HL-60 (cell line): Measurements from ENCODE around the gene ASTN2.

Source experiments
- DNase-seq, 2 experiments: peaks; one replicate each; pipeline ENCODE4 v3.0.0-alpha.2; 2010 to 2020; ENCODE audit warnings: low read depth in 1 of 2, low spot score in 1 of 2
- H3K27ac ChIP-seq: fragments of 250-450 bp; sonication (Bioruptor Pico); replicated peaks from 2 replicates; pipeline ENCODE4 v1.5.1; 2020; ENCODE audit warnings: mild to moderate bottlenecking, moderate library complexity
- H3K27me3 ChIP-seq: fragments of 250-450 bp; sonication (Bioruptor Pico); 2 replicates; pipeline ENCODE4 v1.5.1; 2021; ENCODE audit warnings: mild to moderate bottlenecking, moderate library complexity; ENCODE audit not compliant: insufficient read depth, poor library complexity, severe bottlenecking
- H3K4me3 ChIP-seq: replicated peaks from 2 replicates; pipeline ENCODE4 v1.5.1; 2011; ENCODE audit warnings: mild to moderate bottlenecking, control low read depth, low read length; ENCODE audit not compliant: insufficient read depth
- GABPA ChIP-seq: IDR thresholded peaks from 2 replicates; pipeline ENCODE4 v1.6.1; 2012; ENCODE audit warnings: low read depth
- POLR2AphosphoS5 ChIP-seq: IDR thresholded peaks from 2 replicates; pipeline ENCODE4 v1.6.1; 2012; ENCODE audit warnings: low read depth
- SPI1 ChIP-seq: IDR thresholded peaks from 2 replicates; pipeline ENCODE4 v1.6.1; 2012; ENCODE audit warnings: low read depth, mild to moderate bottlenecking, borderline replicate concordance
- TF ChIP-seq, protein P1 (sequence below): IDR thresholded peaks from 2 replicates; pipeline ENCODE4 v1.6.1; 2012; ENCODE audit warnings: low read depth; ENCODE audit not compliant: insufficient replicate concordance
- TF ChIP-seq, protein P2 (sequence below): IDR thresholded peaks from one replicate; pipeline ENCODE4 v1.5.1; 2011; ENCODE audit warnings: low read length, control low read depth, inconsistent platforms; ENCODE audit not compliant: insufficient read depth

ASTN2 gene

DNA sequence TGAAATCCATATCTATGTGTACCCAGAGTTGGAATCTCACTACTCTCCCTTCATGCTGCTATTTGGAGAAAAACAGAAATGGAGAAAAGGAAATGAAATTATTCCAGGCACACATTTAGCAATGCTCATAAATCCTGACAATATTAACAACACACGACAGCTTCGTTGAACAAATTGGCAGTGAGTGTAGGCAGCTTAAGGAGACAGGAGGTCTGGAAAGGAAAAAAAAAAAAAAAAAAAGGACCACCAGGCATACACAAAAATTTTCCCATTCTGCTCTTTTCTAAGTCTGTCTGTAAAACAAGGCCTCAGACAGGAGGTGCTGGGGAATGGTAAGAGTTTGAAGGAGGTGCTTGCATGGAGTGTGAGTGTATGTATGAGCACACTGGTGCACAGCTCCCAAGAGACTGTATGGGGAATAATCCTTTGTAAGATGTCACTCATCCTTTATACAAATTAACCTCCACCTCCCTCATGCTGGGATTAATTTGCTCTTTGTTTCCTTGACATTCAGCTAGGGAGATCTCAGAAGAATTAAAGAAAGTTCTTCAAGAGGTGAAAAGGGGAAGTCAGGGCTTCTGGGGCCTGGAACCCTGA lies 78.9 kb downstream of the ASTN2 start:
- H3K27ac ChIP-seq = no peak overlapping the region
- H3K4me3 ChIP-seq = no peak overlapping the region
- no peak for DNase-seq
- no peaks in the 10 kb centered on the region for H3K27me3 ChIP-seq
- TF ChIP-seq SPI1 (peak; percentile 72), GABPA (no peak), POLR2AphosphoS5 (no peak)
- TF ChIP-seq, protein P1, sequence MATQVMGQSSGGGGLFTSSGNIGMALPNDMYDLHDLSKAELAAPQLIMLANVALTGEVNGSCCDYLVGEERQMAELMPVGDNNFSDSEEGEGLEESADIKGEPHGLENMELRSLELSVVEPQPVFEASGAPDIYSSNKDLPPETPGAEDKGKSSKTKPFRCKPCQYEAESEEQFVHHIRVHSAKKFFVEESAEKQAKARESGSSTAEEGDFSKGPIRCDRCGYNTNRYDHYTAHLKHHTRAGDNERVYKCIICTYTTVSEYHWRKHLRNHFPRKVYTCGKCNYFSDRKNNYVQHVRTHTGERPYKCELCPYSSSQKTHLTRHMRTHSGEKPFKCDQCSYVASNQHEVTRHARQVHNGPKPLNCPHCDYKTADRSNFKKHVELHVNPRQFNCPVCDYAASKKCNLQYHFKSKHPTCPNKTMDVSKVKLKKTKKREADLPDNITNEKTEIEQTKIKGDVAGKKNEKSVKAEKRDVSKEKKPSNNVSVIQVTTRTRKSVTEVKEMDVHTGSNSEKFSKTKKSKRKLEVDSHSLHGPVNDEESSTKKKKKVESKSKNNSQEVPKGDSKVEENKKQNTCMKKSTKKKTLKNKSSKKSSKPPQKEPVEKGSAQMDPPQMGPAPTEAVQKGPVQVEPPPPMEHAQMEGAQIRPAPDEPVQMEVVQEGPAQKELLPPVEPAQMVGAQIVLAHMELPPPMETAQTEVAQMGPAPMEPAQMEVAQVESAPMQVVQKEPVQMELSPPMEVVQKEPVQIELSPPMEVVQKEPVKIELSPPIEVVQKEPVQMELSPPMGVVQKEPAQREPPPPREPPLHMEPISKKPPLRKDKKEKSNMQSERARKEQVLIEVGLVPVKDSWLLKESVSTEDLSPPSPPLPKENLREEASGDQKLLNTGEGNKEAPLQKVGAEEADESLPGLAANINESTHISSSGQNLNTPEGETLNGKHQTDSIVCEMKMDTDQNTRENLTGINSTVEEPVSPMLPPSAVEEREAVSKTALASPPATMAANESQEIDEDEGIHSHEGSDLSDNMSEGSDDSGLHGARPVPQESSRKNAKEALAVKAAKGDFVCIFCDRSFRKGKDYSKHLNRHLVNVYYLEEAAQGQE = no peak

DNA sequence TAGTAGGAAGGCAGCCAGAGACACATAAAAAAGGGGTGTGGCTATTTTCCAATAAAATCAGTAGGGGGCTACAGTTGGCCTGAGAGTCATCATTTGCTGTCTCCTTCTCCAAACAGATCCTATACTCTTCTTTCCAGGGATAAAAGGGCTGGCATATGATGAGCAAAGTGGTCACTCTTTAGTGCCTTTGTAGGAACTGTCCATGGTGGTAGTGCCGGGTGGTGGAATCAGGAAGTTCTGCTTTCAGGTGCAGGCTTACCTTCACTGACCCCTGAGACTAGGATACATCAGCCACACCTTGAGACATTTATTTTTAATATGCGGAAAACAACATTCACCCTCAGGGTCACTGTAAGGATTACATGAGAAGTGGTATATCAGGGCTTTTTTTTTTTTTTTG lies 80.8 kb downstream of the ASTN2 start:
- TF ChIP-seq, protein P1 = peak; percentile 92
- no peak for TF ChIP-seq SPI1
- DNase-seq = no peak
- H3K4me3 ChIP-seq = no peak overlapping the region
- no peaks in the 10 kb centered on the region for H3K27me3 ChIP-seq
- H3K27ac ChIP-seq = no peak overlapping the region

DNA sequence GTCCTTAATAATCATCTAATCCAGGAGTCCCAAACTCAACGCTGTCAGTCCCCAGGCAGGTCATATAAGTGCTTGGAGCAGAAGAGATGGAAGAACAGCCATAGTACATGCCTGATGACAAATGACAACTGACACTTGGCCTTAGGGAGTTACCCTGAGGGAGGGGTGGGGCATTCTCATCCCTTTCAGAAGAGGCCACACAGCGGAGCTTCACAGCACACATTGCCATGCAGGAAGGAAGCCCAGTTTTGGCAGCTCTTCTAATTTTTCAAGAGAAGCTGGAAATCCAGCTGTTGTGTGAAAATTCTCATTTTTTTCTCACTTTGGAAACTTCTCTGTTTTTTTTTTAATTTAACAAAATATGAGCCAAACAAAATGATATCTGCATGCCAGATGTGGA lies 89.0 kb downstream of the ASTN2 start:
- no peak for TF ChIP-seq POLR2AphosphoS5
- TF ChIP-seq, protein P1 = no peak
- TF ChIP-seq SPI1 = no peak
- TF ChIP-seq, protein P2, sequence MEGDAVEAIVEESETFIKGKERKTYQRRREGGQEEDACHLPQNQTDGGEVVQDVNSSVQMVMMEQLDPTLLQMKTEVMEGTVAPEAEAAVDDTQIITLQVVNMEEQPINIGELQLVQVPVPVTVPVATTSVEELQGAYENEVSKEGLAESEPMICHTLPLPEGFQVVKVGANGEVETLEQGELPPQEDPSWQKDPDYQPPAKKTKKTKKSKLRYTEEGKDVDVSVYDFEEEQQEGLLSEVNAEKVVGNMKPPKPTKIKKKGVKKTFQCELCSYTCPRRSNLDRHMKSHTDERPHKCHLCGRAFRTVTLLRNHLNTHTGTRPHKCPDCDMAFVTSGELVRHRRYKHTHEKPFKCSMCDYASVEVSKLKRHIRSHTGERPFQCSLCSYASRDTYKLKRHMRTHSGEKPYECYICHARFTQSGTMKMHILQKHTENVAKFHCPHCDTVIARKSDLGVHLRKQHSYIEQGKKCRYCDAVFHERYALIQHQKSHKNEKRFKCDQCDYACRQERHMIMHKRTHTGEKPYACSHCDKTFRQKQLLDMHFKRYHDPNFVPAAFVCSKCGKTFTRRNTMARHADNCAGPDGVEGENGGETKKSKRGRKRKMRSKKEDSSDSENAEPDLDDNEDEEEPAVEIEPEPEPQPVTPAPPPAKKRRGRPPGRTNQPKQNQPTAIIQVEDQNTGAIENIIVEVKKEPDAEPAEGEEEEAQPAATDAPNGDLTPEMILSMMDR = no peak
- TF ChIP-seq GABPA = no peak
- no peaks in the 10 kb centered on the region for H3K27me3 ChIP-seq
- H3K27ac ChIP-seq = no peak overlapping the region
- no peak for DNase-seq
- no peak overlapping the region for H3K4me3 ChIP-seq

DNA sequence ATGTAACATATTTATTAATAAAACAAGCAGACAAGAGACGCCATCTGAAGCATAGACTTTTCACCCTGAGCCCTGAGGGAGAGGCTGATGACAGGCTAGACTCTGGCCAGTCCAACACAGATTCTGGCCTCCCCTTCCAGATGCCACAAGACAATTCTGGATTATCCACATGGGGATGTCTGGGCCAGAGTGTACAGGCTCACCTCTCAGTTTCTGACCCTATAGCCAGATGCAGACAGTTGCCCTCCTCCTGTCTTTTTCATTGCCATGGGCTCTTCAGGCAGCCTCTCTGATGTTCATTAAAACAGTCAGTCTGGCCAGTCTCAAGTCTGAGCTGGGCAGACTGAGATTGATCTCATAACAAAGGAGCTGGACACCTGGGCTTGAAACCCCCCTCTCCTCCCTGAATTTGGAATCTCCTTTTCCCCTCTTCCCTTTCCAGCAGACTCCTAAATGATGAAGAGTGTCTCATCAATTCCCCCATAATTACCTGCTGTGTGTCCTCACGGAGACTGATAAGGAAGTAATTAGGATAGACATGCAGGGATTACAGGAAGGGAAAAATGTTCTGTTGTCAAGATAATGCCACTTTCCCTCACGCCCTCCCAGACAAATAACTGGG lies 89.6 kb downstream of the ASTN2 start:
- no peak for DNase-seq
- no peak overlapping the region for H3K27ac ChIP-seq

More for the DNA sequence above, 89.6 kb downstream of the ASTN2 start:
- Histone ChIP-seq H3K27me3 (no peaks in the 10 kb centered on the region), H3K4me3 (no peak overlapping the region)
- TF ChIP-seq, protein P1 = no peak
- TF ChIP-seq GABPA (no peak), POLR2AphosphoS5 (no peak)
- TF ChIP-seq, protein P2 = no peak
